ENCODE data around the gene MASP2.

MASP2 gene

GRCh38 chr1:10987840-10988417 is 59.1 kb downstream of the MASP2 start:
- no peak for DNase-seq

DNA sequence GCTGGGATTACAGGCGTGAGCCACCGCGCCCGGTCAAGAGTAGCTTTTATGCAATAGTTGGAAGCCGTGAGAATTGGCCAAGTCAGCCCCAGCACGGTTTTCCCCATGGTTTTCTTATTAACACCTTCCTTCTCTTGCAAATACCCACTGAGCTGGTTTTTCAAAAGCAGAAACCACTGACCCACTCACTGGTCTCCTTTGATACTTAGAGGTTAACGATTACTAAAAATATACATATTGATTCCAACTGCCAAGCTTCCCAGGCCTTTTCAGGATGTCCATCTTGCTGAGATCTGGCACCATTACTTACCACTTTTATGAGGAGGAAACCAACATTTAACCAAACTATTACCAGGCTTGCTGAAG is 60.5 kb downstream of the MASP2 start:
- DNase-seq = no peak

DNA sequence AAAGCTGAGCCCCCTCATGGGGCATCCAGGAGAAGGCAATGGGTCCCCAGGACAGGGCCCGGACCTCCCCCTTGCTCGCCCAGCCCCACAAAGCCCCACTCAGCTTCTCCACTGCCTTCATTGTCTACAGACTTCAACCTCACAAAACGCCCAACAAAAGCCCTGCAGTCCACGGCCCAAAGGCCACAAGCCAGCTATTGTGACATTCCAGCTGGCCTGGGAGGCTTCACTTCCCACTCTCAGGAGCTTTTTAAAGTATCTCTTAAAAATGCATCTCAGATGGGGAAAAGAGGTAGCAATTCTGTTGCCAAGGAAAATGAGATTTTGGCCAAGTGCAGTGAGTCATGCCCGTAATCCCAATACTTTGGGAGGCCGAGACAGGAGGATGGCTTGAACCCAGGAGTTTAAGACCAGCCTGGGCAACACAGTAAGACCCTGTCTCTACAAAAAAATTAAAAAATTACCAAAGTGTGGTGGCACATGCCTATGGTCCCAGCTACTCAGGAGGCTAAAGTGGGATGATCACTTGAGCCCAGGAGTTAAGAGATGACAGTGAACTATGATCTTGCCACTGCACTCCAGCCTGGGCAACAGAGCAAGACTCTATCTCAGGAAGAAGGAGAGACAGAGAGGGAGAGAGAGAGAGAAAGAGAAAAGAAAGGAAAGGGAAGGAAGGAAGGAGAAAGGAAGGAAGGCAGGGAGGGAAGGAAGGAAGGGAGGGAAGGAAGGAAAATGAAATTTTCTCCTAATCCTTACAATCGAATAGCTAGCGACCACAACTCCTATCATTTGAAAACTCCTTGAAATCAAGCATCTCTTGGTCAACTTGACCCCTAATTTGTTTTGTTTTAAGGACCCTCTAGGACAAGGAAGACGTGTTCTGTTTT is 66.0 kb downstream of the MASP2 start:
- DNase-seq = no peak

- no peak for DNase-seq
Measured at GRCh38 chr1:10980094-10980577, 66.9 kb downstream of the MASP2 start.

DNA sequence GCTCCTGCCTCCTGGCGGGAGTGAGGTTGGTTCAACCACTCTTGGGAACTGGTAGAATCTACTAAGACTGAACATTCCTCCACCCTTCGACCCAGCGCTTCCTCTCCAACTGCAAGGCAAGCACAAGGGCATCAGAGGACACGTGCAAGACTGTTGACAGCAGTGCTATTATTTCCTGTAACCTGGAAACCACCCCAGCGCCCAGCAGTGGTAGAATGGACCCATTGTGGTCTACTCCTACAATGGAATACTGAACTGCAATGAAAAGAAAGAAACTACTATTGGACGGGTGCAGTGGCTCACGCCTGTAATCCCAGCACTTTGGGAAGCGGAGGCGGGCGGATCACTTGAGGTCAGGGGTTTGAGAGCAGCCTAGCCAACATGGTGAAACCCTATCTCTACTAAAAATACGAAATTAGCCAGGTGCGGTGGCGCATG is 67.5 kb downstream of the MASP2 start:
- DNase-seq = no peak

- no peak for DNase-seq
Measured at GRCh38 chr1:10978719-10979118, 68.3 kb downstream of the MASP2 start.

Measured in CD4-positive, alpha-beta T cell treated with Interleukin-6 for 4 hours (primary cell).